Measurements from ENCODE around the gene AHSG.
"Not testable (repeated sequence)": the region's sequence is repeated elsewhere in the genome, so short reads cannot be mapped to it uniquely, and the experiment has no call there.

The AHSG gene, protein sequence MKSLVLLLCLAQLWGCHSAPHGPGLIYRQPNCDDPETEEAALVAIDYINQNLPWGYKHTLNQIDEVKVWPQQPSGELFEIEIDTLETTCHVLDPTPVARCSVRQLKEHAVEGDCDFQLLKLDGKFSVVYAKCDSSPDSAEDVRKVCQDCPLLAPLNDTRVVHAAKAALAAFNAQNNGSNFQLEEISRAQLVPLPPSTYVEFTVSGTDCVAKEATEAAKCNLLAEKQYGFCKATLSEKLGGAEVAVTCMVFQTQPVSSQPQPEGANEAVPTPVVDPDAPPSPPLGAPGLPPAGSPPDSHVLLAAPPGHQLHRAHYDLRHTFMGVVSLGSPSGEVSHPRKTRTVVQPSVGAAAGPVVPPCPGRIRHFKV

GRCh38 chr3:186612721-186613636 is at the start of gene AHSG:
AHSG (plus strand) TSS chr3:186613060; CDS start chr3:186613142, 82 bp downstream.
- DNase-seq (ENCODE audit: low spot score), result no peak

GRCh38 chr3:186564586-186564985 is 48.3 kb upstream of the AHSG start:
- no peak for DNase-seq (ENCODE audit: low spot score)

DNA sequence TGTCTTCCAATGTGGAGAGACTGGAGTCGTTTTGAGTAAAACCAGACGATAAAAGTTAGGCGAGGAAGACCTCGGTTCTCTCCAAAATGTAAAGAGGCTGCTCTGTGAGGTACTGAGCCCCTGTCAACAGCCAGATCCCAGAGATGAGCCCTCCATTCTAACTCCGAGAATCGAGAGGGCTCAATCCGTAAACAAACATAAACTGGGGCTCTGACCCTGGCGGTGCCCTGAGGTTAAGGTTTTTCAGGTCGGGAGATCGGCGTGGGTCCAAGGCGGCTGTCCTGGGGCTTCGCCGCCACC is 46.1 kb upstream of the AHSG start:
- DNase-seq (ENCODE audit: low spot score), result no peak

GRCh38 chr3:186567072-186567921 is 45.6 kb upstream of the AHSG start, which contains the start of gene TBCCD1:
TBCCD1 (minus strand) TSS chr3:186567339; CDS start chr3:186564329, 3,010 bp downstream.
- DNase-seq (ENCODE audit: low spot score), result peak; percentile 97

DNA sequence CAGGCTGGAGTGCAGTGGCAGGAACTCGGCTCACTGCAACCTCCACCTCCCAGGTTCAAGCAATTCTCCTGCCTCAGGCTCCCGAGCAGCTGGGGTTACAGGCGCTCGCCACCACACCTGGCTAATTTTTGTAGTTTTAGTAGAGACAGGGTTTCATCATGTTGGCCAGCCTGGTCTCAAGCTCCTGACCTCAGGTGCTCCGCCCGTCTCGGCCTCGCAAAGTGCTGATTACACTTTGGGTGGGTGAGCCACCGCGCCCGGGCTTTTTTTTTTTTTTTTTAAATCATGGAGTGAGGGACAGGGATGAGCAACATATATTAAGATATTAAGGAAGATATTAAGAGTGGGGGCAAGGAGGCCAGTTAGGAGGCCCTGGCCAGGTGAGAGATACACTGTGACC is 43.5 kb upstream of the AHSG start:
- DNase-seq (ENCODE audit: low spot score), result not testable (repeated sequence)

GRCh38 chr3:186569779-186570095 is 43.1 kb upstream of the AHSG start:
- DNase-seq (ENCODE audit: low spot score), result no peak

DNA sequence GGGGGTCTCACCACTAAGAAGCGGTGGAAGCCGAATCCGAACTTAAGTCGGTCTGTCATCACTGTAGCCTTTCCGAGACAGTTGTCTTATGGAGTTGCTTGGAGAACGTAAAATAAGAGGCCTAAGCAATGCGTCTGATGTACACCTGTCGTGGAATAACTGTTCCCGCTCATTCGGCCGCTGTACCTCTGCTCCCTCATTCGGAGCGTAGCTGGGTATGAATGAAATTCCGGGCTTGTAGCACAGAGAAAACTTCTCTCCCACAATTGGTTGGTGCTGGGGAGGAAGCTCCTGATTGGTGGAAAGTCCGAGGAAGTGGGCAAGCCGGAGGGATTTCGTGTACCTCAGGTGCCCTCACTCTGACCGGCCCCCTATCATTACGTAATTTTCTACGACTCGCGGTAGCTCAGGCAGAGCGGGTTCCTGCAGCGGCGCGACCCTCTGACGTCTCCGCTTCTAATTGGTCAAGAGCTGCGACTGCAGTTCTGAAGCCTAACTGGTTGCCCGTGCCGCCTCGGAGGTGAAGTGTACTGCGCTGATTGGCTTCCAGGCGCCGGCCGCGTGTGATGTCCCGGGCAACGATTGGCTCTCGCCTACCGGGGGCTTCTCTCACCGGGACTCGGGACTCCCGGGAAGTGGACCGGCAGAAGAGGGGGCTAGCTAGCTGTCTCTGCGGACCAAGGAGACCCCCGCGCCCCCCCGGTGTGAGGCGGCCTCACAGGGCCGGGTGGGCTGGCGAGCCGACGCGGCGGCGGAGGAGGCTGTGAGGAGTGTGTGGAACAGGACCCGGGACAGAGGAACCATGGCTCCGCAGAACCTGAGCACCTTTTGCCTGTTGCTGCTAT is 42.5 kb upstream of the AHSG start, which contains the start of gene DNAJB11:
DNAJB11 (plus strand) TSS at position 625 of the 845 bp plus-strand sequence; CDS start at position 803, 178 bp downstream.
- peak; percentile 98 for DNase-seq (ENCODE audit: low spot score)

DNA sequence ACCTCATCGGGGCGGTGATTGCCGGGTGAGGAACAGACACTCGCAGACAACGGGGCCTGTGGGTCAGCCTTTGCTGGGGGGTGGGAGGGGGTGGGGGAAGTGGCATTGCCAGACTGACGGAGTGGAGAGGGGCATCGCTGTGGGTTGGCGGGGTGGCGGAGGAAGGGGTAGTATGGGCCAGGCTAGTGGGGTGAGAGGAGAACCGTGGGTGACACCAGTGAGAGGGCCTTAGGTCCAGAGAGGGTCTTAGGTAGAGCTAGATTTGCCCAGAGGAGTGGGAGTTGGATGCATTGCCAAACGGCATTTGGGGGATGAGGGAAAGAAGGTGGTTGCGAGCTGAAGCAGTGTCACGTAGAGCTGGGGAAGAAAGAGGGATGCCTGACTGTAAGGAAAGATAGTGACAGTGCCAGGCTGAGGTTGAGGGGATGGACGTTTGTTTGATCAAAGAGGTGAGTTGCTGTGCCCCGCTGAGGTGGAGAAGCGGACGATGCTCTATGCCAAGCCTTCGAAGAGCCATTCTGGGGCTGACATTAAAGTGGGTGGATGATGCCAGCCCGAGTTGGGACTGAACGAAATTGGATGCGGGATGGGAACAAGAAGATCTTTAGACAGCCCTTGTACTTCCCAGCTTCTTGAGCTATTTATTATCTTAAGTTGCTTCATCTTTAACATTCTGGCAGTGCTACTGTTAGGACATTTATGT is 41.8 kb upstream of the AHSG start:
- no peak for DNase-seq (ENCODE audit: low spot score)

DNA sequence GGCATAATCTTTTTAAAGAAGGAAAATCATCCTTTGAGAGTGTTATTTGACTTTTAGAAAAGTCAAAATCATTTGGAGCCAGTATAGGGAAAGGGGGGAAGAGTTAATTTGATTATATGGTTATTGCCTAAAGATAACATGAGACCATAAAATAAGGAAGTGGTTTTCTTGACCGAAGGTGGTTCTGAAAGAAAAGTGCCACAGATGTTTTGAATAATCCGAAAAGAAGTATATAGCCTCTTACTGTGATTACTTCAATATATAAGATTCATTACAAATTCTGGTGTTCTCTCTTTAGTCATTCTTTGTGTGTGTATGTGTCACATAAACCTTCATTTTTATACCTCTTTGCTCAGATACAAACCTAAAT is 41.2 kb upstream of the AHSG start:
- DNase-seq (ENCODE audit: low spot score), result no peak

DNA sequence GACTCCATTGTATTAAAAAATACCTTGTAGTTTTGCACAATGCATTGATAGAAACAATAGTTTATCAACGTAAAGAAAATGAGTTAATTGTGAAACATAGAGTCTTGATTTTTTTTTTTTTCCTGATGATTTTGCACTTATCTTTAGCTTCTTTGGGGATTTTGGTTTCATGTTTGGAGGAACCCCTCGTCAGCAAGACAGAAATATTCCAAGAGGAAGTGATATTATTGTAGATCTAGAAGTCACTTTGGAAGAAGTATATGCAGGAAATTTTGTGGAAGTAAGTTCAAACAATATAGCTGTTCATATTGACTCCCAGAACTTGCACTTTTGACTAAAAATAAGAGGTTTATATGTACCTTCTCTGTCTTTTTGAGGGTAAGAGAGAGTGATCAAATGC is 35.3 kb upstream of the AHSG start:
- no peak for DNase-seq (ENCODE audit: low spot score)

GRCh38 chr3:186580785-186581184 is 32.1 kb upstream of the AHSG start:
- DNase-seq (ENCODE audit: low spot score), result no peak

DNA sequence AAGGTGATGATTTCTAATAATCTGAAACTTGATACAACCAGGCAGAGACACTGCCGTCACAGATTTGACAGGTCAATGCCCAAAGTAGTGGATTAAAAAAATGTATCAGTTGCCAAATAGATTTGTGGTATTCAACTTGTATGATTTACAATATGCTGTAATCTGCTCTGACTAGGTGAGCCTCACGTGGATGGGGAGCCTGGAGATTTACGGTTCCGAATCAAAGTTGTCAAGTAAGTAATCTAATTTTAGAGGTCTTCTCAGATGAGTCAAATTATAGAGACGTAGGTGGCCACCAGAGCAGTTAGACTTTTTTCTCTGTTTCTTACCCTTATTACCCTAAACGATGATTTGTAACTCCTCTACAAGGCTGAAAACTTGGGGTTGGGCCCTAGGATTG is 30.3 kb upstream of the AHSG start:
- no peak for DNase-seq (ENCODE audit: low spot score)

GRCh38 chr3:186583831-186584230 is 29.0 kb upstream of the AHSG start:
- DNase-seq (ENCODE audit: low spot score), result no peak

DNA sequence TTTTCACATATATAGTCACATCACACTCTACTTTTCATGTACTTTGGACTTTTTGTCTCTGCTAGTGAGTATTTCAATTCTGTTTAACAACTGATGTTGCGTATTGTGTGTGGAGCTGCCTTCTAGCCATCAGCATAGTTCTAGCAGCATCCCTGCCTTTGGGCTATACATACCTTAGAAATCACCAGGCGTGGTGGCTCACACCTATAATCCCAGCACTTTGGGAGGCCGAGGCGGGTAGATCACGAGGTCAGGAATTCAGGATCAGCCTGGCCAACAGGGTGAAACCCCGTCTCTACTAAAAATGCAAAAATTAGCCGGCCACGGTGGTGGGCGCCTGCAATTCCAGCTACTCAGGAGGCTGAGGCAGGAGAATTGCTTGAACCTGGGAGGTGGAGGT is 26.6 kb upstream of the AHSG start:
- not testable (repeated sequence) for DNase-seq (ENCODE audit: low spot score)

DNA sequence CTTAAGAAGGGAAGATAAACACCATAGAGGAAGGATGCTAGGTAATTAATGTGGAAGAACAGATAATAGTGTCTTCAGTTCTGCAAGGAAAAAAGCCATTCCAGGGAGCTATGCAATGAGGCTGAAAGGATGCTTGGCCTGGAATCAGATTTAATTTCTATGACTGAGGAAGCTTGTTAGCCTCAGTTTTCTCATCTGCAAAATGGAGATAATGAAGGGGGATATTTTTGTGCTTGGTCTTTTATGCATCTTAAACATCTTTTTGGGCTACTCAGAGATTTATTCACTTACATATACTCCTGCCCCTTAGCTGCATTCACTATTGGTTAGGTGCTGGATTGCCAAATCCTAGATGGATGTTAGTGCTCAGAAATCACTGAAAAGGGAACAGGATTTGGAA is 25.7 kb upstream of the AHSG start:
- DNase-seq (ENCODE audit: low spot score), result no peak

DNA sequence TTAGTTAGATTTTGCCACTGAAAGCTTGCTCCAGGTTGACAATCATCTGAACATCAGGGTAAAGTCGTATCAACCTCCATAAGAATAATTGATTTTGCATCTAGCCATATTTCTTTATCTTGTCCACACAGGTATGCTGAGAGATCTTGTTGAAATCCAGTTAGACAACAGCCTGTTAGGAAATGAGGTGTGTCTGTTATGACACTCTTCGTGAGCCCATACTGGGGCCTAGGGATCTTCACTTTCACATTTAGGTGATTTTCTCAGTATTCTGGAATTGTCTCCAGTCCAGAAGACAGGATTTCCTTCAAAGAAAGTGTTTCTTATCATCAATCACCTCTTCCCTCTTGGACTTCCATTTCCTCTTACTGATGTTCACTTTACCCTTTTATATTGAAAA is 24.2 kb upstream of the AHSG start:
- no peak for DNase-seq (ENCODE audit: low spot score)

GRCh38 chr3:186589121-186589520 is 23.7 kb upstream of the AHSG start:
- no peak for DNase-seq (ENCODE audit: low spot score)

DNA sequence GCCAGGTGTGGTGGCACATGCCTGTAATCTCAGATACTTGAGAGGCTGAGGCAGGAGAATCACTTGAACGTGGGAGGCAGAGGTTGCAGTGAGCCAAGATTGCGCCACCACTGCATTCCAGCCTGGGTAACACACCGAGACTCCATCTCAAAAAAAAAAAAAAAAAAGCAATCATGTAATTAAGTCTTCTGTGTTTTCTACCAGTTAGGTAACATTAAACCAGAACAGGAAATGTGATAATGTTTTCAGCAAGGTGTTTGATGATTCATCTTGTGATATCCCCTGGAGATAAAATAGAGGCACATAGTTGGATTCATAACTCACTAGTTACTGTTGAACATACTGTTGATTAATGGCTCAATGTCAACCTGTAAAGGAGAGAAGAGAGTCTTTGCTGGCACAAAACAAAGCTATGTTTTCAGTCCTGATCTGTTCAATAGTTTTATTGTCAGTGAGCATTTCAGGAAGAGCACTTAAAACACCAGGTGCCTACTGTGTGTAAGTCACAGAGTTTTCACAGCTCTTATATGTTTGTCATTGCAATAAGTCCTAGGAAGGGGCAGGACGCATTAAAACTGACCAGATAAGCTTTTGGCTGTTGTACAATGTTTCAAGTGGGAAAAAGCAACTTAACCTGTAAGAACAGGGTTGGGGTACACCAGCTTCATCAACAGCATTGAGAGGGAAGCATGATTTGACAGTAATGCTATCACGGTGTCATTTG is 22.8 kb upstream of the AHSG start:
- no peak for DNase-seq (ENCODE audit: low spot score)

DNA sequence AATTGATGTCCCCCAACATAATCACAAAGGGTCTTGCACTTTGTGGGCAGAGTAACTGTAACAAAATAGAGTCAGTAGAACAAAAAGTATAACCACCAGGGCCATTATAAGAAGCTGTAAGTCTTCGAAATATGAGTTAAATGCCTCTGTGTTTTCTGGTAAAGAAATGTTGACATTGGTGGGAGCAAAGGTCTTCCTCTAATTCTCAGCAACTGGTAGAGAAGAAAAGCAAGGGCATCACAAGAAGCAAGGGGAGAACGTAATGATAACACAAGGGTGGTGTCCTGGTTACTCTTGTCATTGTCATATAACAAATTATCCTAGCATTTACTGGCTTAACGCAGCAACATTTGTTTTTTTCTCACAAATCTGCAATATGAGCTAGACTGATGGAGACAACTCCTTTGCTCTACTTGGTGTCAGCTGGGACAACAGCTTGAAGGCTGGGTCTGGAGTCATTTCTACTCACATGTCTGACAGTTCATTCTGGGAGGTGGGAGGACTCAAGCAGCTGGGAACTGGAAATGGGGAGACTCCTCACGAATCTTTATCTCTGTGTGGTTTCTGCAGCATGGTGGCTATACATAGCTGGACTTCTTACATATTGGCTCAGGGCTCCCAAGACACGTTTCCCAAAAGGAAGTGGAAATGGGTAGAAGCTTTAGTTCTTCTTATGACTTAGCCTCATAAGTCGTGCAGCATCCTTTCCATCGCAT is 22.1 kb upstream of the AHSG start:
- DNase-seq (ENCODE audit: low spot score), result no peak
